Liver (tissue), 3 donors: Measurements from ENCODE around the gene EPB41L4A.

Experiments used
- CTCF ChIP-seq: fragments of 150-350 bp; IDR thresholded peaks from 2 replicates; pipeline ENCODE4 v1.5.1; 2017; ENCODE audit warnings: improper control_type of control experiment, low read depth, low read length; ENCODE audit not compliant: missing input control
- NR2F2 ChIP-seq: IDR thresholded peaks from 2 replicates; pipeline ENCODE4 v1.6.1; 2016; ENCODE audit warnings: antibody characterized with exemption
- TF ChIP-seq, protein P1 (sequence below): IDR thresholded peaks from 2 replicates; pipeline ENCODE4 v1.6.1; 2016; ENCODE audit warnings: antibody characterized with exemption
- TF ChIP-seq, protein P2 (sequence below): IDR thresholded peaks from 2 replicates; pipeline ENCODE4 v1.6.1; 2016; ENCODE audit warnings: antibody characterized with exemption
- donor health status: healthy.
- donor health status: healthy.

GRCh38 chr5:112317866-112318265, 101.2 kb downstream of the EPB41L4A start:
- TF ChIP-seq, protein P1, sequence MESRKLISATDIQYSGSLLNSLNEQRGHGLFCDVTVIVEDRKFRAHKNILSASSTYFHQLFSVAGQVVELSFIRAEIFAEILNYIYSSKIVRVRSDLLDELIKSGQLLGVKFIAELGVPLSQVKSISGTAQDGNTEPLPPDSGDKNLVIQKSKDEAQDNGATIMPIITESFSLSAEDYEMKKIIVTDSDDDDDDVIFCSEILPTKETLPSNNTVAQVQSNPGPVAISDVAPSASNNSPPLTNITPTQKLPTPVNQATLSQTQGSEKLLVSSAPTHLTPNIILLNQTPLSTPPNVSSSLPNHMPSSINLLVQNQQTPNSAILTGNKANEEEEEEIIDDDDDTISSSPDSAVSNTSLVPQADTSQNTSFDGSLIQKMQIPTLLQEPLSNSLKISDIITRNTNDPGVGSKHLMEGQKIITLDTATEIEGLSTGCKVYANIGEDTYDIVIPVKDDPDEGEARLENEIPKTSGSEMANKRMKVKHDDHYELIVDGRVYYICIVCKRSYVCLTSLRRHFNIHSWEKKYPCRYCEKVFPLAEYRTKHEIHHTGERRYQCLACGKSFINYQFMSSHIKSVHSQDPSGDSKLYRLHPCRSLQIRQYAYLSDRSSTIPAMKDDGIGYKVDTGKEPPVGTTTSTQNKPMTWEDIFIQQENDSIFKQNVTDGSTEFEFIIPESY, result no peak
- TF ChIP-seq CTCF (no peak), NR2F2 (no peak)
- TF ChIP-seq, protein P2, sequence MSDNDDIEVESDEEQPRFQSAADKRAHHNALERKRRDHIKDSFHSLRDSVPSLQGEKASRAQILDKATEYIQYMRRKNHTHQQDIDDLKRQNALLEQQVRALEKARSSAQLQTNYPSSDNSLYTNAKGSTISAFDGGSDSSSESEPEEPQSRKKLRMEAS, result no peak
